ENCODE measurements around the gene STAG1. TPM values are rescaled to one million over a fixed set of nuclear protein-coding genes. Genes with fewer than 3 reads are reported as not detected.

The STAG1 gene
- total RNA-seq, 1 experiment from 2014 or later: 34.6 TPM

GRCh38 chr3:136783708-136784191 lies 31.6 kb upstream of the STAG1 start:
- Histone ChIP-seq H3K14ac (ENCODE audit: insufficient read depth, low read length) (no peak overlapping the region), H3K9me3 (ENCODE audit: control insufficient read depth, low read depth, low read length) (no peaks in the 10 kb centered on the region), H3K9ac (ENCODE audit: extremely low read depth, insufficient read length, low read length) (no peak overlapping the region), H3K79me2 (ENCODE audit: insufficient read depth, low read length) (no peaks in the 10 kb centered on the region), H2BK15ac (ENCODE audit: low read depth, low read length) (no peak overlapping the region), H2AK5ac (ENCODE audit: insufficient read length, low read length) (no peak overlapping the region), H3K23me2 (ENCODE audit: insufficient read length, low read depth, low read length, poor library complexity, severe bottlenecking) (no peaks in the 10 kb centered on the region), H2BK120ac (ENCODE audit: low read depth, low read length, poor library complexity, severe bottlenecking) (no peak overlapping the region), H3K56ac (ENCODE audit: insufficient read length, low read depth, low read length) (no peak overlapping the region), H3K18ac (ENCODE audit: insufficient read length, low read depth, low read length) (no peak overlapping the region), H3K27ac (ENCODE audit: insufficient read length, low read depth, low read length) (no peak overlapping the region), H3K4ac (ENCODE audit: low read depth, low read length) (no peak overlapping the region), H3K4me1 (ENCODE audit: insufficient read depth, low read length) (0 out of 2 replicates have a peak, but pooled peaks cover 2% of the 10 kb centered on the region), H2AFZ (ENCODE audit: low read length) (no peak overlapping the region), H4K20me1 (ENCODE audit: control insufficient read depth, insufficient read depth, insufficient read length) (no peaks in the 10 kb centered on the region), H3K4me2 (ENCODE audit: insufficient read depth, insufficient read length, low read length) (no peak overlapping the region), H2BK12ac (ENCODE audit: insufficient read length, low read depth, low read length) (no peak overlapping the region), H4K8ac (replicated peaks; ENCODE audit: insufficient read length, low read depth, low read length) (no peak overlapping the region), H2BK5ac (ENCODE audit: insufficient read length, low read length) (no peak overlapping the region), H3T11ph (ENCODE audit: low read length) (no peak overlapping the region), H3K79me1 (ENCODE audit: insufficient read depth, low read depth, low read length, poor library complexity, severe bottlenecking) (no peaks in the 10 kb centered on the region), H4K91ac (ENCODE audit: insufficient read length, low read depth, low read length) (no peak overlapping the region), H4K5ac (ENCODE audit: insufficient read length, low read depth, low read length) (no peak overlapping the region), H2BK20ac (ENCODE audit: low read depth, low read length, poor library complexity, severe bottlenecking) (no peak overlapping the region), H3K27me3 (ENCODE audit: insufficient read depth, low read length) (no peaks in the 10 kb centered on the region), H3K23ac (ENCODE audit: insufficient read length, low read depth, low read length) (no peak overlapping the region)
- no CpG with 5 or more reads among the region's 5 CpGs for WGBS (ENCODE audit: extremely low coverage, insufficient read length, low lambda C conversion rate)
- H3K27ac Mint-ChIP-seq: no peak overlapping the region
- no peaks in the 10 kb centered on the region for H3K27me3 Mint-ChIP-seq (ENCODE audit: low read depth)
- no peaks in the 10 kb centered on the region for H3K9me3 Mint-ChIP-seq
- no peaks in the 10 kb centered on the region for H3K36me3 Mint-ChIP-seq (ENCODE audit: insufficient read depth in 1 of 3, low read depth in 3 of 3)
- H3K4me3 Mint-ChIP-seq: no peak overlapping the region
- TF ChIP-seq CTCF (conservative IDR thresholded peaks at IDR 0.05): no peak
- H3K4me1 Mint-ChIP-seq: peaks cover 10 to 15% of the 10 kb centered on the region in 2 experiments
- DNase-seq: no peak

Data from H9 (cell line).